GM12891 (cell line): ENCODE results near the gene ZNF469.

Source experiments
- DNase-seq: peaks from one replicate; pipeline ENCODE4 v3.0.0; 2011; ENCODE audit warnings: low spot score; ENCODE audit not compliant: insufficient read length
- FAIRE-seq: peaks from 2 replicates; lab custom pipeline; 2011; peaks lifted over from hg19 to GRCh38; lab: Jason Lieb, UNC
- PAX5 ChIP-seq: IDR thresholded peaks from 2 replicates; pipeline ENCODE4 v1.6.1; 2011; ENCODE audit warnings: low read length, moderate library complexity, mild to moderate bottlenecking; ENCODE audit not compliant: insufficient read depth, severe bottlenecking
- POLR2A ChIP-seq: IDR thresholded peaks from 2 replicates; pipeline ENCODE4 v1.6.1; 2011; ENCODE audit warnings: low read depth, low read length, control low read depth
- POLR2AphosphoS5 ChIP-seq: IDR thresholded peaks from 2 replicates; pipeline ENCODE4 v1.6.1; 2011; ENCODE audit warnings: low read depth, low read length, control low read depth
- POU2F2 ChIP-seq: IDR thresholded peaks from 2 replicates; pipeline ENCODE4 v1.6.1; 2011; ENCODE audit warnings: low read depth, mild to moderate bottlenecking, control low read depth, low read length, moderate library complexity
- SPI1 ChIP-seq: IDR thresholded peaks from 2 replicates; pipeline ENCODE4 v1.6.1; 2011; ENCODE audit warnings: low read depth, low read length, control low read depth
- TAF1 ChIP-seq: IDR thresholded peaks from 2 replicates; pipeline ENCODE4 v1.6.1; 2011; ENCODE audit warnings: low read depth, low read length, control low read depth

Gene ZNF469

DNA sequence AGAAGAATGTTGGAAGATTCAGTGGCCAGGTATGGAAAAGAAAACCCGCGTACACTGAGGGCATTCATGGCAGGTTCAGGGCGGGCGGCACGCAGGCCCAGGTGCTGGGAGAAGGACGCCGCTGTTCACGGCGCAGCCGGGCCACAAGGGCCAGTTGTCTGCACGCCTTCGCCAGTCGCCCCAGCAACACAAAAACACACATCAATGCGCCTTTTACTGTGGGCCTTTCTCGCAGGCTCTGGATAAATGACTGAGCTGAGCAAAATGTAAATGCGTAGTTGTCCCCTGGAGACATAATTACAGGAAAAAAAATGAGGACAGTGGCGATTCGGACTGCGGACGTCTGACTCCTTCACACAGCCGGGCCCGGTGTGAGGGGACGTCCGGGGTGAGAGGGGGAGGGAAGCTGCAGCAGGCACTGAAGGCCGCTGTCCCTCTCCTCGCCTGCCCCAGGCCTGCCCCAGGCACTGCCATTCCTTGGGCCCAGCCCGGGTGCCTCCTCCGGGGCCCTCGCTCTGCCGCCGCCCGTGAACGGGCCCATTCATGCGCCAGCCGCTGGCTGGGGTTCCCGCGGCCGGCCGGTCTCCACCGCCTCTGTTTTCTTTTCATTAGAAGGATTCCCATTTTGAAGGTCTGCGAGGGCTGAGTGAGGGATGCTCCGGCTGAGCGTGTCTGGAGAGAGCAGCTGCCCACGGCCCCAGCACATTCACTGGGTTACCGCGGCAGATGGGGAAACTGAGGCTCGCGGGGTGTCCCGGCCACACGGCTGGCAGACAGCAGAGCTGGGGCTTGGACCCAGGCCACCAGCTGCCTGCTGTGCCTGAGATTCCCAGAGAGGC, 6.5 kb upstream of the ZNF469 start:
- DNase-seq (no peak), FAIRE-seq (no peak)
- TF ChIP-seq POLR2AphosphoS5 (no peak), PAX5 (no peak), POU2F2 (no peak), POLR2A (no peak), SPI1 (no peak), TAF1 (no peak)

DNA sequence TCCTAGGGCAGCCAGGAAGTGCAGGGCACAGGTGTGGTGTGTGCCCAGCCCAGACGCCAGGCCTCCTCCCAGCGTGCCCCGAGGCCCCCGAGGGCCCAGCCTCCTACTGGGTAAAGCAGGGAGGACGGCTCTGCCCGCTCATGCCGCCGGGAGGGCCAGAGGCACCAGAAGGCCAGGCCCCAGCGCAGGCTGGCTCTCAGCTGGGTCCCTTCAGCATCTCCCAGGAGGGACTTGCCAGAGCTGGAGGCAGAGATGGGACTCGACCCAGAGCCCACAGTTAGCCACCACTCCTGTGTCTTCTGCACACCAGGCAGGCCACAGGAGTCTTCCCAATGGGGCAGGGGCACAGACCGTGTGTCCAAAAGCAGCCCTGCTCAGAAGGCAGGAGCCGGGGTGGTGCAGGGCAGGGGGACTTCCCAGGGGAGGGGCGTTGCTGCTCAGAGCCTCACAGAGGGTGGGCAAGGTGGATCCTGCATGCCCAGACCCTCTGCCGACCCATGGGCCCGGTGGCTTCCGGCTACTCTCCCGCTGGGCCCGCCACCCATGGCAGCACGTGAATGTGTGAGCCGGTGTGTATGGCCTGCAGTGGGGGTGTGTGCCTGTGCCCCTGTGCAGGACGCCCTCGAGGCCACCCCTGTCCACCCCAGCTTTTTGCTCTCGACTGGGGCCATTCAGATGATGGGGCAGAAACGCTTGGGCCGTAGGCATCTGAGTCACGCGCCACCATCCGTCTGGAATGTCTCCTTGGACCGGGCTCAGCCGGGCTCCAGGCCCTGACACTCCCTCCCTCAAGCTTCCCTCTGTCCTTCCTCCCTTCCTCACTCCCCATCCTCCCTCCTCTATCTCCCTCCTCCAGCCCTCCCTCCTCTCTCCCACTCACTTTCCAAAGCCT, 5.7 kb upstream of the ZNF469 start:
- TF ChIP-seq POLR2A (no peak), TAF1 (no peak), POU2F2 (no peak), PAX5 (no peak), SPI1 (no peak), POLR2AphosphoS5 (no peak)
- DNase-seq (no peak), FAIRE-seq (no peak)

DNA sequence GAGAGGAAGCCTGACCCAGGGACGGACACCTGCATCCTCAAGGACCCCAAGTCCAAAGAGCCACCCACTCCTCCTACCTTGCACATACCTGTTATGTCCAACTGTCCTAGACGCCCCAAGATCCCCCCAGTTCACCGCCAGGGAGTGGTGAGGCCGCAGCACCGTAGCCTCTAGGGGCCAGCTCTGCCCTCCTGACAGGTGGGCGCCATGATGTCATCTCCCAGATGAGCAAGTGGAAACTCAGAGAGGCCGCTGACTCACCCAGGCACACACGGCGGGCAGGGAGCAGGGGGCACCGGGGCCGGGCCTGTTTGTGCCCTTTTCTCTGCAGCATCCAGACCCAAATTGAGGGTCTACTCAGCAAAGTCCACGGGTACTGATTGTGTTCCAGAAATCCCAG, 4.8 kb upstream of the ZNF469 start:
- no peak for FAIRE-seq
- no peak for TF ChIP-seq PAX5
- TF ChIP-seq POLR2A: no peak
- TF ChIP-seq TAF1: no peak
- TF ChIP-seq POLR2AphosphoS5: no peak
- TF ChIP-seq POU2F2: no peak
- TF ChIP-seq SPI1: no peak
- no peak for DNase-seq

DNA sequence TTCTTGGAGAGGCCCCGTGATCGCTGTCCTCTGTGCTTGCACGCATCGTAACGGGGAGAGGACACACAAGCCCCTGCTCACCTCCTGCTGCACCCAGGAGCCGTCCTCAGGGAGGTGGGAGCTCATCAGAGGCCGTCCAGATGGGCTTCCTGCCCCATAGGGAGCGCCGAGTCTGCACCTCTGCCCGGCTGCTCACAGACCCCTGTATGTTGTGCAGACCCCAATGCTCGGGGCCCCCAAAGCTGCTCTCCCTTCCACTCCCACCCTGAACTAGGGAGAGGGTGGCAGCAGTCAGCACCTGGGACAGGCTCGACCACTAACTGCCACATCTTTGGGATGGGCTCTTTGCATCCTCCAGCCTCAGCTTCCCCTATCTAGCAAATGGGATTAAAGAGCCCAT, 4.4 kb upstream of the ZNF469 start:
- no peak for DNase-seq
- TF ChIP-seq POLR2AphosphoS5: no peak
- no peak for TF ChIP-seq POLR2A
- TF ChIP-seq POU2F2: no peak
- TF ChIP-seq PAX5: no peak
- TF ChIP-seq TAF1: no peak
- TF ChIP-seq SPI1: no peak
- FAIRE-seq: no peak

DNA sequence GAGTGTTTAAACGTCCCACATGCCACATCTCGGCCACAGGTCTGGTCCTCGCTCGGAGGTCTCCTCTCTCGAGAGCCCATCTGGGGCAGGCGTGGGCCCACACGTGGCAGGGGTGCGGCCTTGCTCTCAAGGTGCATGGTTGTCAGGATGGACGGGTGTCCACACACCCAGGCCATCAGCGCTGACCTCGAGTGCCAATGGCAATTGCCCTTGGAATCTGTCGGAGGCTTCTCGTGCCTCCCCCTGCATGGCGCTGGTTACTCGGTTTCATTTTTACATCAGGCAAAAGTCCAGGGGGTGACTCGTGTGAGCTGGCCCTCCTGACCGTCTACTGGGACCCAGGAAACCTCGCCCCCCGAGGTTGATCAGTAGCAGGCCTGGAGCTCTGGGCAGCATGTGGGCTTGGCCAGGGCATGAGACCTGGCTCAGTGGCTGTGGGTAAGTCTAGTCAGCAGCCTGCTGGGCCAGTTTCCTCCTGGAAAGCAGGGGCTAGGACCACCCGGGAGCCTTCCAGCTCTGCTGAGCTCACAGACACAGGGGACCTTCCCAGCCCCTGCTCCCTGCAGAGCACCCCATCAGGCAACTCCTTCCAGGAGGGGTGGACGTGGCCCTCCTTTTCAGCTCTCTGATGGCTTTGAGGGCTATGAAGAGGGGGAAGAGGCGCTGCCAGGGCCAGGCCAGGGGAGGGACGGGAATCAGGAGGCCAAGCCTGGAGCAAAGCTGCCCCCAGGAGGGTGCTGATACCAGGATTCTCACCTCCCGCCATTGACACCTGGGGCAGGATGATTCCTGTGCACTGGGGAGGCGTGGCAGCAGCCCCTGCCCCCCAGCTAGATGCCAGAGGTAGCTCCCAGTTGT, 3.7 kb upstream of the ZNF469 start:
- no peak for DNase-seq
- FAIRE-seq: no peak
- TF ChIP-seq POLR2AphosphoS5 (no peak), POU2F2 (no peak), POLR2A (no peak), SPI1 (no peak), TAF1 (no peak), PAX5 (no peak)

DNA sequence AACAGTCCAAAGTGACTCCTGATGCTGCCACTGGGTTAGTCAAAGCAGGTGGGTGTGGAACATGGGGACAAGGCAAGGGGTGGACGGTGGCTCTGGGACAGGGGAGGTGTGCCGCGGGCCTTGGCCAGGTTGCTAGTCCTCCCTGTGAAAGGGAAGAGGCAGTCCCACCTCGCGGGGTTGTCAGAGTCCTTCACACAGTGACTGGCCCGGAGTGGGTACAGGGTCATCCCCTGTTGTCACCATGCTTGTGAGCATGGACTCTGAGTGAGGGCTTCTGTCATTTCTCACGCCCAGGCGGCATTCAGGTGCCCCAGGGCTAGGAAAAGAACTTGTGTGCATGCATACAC, 3.1 kb upstream of the ZNF469 start:
- FAIRE-seq (no peak), DNase-seq (no peak)
- TF ChIP-seq TAF1: no peak
- TF ChIP-seq SPI1: no peak

DNA sequence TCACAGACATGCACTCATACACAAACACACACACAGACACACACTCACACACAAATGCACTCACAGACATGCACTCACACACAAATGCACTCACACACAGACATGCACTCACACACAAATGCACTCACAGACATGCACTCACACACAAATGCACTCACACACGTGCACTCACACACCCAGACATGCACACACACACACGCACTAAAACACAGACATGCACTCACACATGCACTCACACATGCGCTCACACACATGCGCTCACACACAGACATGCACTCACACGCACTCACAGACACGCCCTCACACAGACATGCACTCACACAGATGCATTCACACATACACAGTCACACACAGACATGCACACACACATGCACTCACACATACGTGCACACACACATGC, 2.7 kb upstream of the ZNF469 start:
- TF ChIP-seq SPI1 (no peak), TAF1 (no peak), POLR2A (no peak), PAX5 (no peak), POLR2AphosphoS5 (no peak), POU2F2 (no peak)
- DNase-seq: no peak
- FAIRE-seq: peak; percentile 57

DNA sequence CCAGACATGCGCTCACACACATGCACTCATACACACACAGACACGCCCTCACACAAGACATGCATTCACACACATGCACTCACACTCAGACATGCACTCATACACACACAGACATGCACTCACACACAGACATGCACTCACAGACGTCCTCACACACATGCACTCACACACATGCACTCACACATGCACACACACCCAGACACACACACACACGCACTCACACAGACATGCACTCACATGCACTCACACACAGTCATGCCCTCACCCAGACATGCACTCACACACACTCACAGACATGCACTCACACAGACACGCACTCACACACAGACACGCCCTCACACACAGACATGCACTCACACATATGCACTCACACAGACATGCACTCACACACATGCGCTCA, 2.1 kb upstream of the ZNF469 start:
- no peak for TF ChIP-seq PAX5
- TF ChIP-seq SPI1: no peak
- no peak for TF ChIP-seq POU2F2
- no peak for TF ChIP-seq POLR2AphosphoS5
- TF ChIP-seq POLR2A: no peak
- no peak for TF ChIP-seq TAF1
- no peak for DNase-seq
- peak; percentile 77 for FAIRE-seq

DNA sequence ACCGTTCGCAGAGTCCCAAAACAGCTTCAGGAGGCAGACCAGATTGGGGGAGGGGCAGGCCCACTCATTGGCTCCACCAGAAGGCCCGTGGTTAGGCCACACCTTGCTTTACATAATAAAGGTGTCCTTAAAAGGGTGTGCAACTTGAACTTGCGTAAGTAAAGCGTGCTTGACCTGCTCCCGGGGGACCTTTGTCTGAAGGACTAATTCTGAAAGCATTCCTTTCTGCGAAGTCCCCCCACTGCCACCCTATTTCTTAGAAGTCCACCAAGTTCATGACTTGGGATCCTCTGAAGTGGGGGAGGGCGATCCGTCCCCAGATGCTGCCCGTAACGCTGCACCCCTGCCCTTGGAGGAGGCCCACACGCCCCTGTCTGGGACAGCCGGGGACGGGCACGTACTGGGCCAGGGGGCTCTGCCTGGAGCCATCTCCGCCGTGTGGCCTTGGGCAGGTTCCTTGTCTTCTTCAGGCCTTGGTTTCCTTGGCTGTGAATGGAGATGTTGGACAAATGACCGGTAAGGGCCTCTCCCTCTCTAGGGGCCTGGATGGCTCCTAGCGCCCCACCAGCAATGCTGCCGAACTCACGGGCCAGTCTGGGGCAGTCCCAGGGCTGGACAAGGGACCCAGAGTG, 823 bp upstream of the ZNF469 start:
- FAIRE-seq (no peak), DNase-seq (no peak)
- TF ChIP-seq POLR2A (no peak), POLR2AphosphoS5 (no peak), POU2F2 (no peak), TAF1 (no peak), SPI1 (no peak), PAX5 (no peak)
